H54 (cell line): ENCODE data around the gene RASGRF2.

ENCODE experiments used
- DNase-seq: peaks from one replicate; pipeline ENCODE4 v3.0.0; 2011; ENCODE audit warnings: low spot score, mixed read lengths; ENCODE audit not compliant: insufficient read length
- FAIRE-seq: peaks from 3 replicates; lab custom pipeline; 2011; peaks lifted over from hg19 to GRCh38; lab: Jason Lieb, UNC
- POLR2A ChIP-seq: IDR thresholded peaks from 2 replicates; pipeline ENCODE4 v1.6.1; 2011; ENCODE audit warnings: low read depth, mild to moderate bottlenecking, low read length

Gene RASGRF2

DNA sequence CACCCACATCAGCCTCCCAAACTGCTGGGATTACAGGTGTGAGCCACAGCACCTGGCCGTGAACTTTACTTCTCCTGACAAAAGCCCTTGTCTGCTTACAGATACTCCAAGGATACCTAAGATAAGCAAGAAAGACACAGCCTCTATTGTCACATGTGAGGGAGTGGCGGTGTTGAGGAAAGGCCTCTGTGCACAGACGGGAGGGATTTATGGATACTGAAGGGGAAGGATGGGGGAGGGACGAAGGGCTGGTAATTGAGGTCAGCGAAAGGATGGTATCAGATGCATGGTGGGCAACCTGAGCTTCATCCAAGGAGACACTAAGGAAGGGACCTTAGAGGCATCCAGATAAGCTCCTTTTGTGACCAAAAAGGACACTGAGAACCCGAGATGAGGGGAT is 206.3 kb downstream of the RASGRF2 start:
- TF ChIP-seq POLR2A = no peak
- FAIRE-seq (no peak), DNase-seq (no peak)

DNA sequence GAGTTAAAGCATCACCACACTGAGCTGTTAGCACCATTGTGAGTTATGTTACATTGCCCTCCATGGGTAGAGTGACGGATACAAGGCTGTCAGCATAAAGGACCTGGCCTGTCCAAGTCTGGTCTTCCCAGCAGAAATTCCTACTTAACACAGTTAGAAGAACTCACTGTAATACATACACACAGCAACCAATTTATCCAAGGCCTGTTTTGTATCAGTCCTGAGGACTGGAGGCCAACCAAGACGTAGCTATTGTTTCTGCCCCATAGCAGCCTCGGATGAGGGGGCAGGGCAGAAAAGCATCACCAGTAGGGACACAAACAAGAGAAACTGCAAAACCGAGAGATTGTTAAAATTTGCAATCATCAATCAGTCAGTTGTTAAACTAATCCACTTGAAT is 206.9 kb downstream of the RASGRF2 start:
- DNase-seq (no peak), FAIRE-seq (no peak)
- TF ChIP-seq POLR2A = no peak

DNA sequence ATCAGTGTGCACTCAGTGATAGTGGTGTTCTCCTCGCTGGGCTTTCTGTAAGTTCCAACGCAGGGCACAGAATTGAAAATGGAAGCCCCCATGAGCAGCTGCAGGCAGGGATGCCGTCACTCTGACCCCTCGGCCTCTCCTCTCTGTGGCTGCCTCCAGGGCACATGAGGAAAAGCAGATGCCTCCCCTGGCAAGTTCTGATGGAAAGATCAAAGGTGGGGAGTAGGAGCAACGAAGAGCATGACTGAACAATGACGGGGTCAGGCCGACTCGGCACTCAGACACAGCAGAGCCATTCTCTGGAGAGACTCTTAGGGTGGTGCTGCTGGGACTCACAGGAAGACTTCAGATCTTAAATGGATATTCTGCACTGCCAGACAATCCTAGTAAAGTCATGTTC is 207.4 kb downstream of the RASGRF2 start:
- no peak for FAIRE-seq
- DNase-seq = no peak
- TF ChIP-seq POLR2A = no peak

DNA sequence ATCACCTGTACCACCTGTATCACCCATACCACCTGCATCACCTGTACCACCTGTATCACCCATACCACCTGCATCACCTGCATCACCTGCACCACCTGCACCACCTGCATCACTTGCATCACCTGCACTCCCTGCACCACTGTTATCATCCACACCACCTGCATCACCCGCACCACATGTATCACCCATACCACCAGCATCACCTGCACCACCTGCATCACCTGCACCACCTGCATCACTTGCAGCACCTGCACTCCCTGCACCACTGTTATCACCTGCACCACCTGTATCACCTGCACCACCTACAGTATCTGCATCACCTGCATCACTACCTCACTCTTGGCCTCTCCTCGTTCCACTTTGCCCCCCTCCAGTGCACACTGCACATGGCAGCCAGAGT is 209.8 kb downstream of the RASGRF2 start:
- no peak for FAIRE-seq
- DNase-seq = no peak
- no peak for TF ChIP-seq POLR2A

DNA sequence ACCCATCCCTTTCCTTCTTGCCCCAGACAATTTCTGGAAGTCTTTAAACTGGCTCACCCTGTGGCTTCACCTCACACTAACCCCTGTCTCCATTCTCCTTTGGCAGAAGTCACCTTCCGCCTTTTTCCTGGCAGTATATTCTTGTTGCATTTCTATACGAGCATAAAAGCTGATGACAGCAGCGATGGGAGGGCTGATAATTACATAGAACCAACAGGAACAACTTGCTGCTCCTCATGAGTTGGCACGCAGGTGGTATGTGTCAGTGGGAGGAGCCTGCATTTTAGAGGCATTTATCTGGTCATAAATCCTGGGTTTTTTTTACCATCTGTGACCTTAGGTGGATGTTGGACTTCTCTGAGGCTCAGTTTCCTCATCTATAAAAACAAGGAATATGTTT is 211.6 kb downstream of the RASGRF2 start:
- no peak for FAIRE-seq
- no peak for DNase-seq
- no peak for TF ChIP-seq POLR2A

DNA sequence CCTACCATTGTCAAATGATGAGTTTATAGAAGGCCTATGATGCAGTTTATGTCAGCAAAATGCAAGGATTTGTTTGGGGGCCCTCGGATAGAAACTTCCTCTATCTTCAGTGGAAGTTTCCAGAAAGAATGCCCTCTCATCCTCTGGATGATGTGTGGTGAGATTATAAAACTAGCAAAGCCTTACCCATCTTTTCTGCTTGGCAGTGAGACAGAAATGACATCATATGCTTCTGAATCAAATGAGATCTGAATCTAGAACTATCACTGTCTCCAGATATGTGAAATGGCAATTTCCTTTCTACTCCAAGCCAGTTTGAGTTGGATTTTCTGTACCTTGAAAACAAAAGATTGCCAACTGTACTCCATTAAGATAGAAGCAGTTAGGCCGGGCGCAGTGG is 212.5 kb downstream of the RASGRF2 start:
- TF ChIP-seq POLR2A = no peak
- DNase-seq = no peak
- FAIRE-seq = no peak

DNA sequence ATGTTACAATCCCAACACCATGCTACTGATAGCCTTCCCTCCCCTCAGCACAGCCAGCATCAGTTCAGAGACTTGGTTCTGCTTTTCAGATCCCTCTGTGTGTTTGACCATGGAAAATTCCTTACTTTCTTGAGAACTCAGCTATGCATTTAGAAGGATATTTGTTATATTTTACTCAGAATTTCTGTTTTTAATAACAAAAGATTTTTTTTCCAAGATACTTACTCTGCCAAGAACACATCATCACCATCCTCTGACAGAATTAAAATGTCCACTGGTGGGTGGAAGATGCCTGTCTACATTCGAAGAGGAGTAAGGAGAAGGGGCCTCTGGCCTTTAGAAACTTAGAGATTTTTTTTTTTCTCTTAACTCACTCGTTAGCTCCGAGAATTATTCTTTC is 216.9 kb downstream of the RASGRF2 start:
- TF ChIP-seq POLR2A = no peak
- DNase-seq = no peak
- no peak for FAIRE-seq

DNA sequence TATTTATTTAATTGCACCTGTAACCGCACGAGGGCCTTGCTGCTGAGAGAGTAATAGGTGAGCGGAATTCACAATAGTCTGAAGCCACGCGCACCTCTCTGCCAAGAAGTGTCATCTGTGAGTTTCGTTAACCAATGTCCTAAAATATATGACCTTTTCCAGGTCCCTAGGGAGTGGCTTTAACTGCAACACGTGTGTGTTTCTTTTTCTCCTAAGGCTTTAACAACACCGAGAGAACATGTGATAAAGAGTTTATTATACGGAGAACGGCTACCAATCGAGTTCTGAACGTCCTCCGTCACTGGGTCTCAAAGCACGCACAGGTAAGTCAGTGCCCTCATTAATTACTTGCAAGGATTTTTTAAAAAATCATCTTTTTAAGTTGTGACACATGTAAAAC is 219.8 kb downstream of the RASGRF2 start:
- TF ChIP-seq POLR2A = no peak
- DNase-seq = no peak
- FAIRE-seq = no peak

DNA sequence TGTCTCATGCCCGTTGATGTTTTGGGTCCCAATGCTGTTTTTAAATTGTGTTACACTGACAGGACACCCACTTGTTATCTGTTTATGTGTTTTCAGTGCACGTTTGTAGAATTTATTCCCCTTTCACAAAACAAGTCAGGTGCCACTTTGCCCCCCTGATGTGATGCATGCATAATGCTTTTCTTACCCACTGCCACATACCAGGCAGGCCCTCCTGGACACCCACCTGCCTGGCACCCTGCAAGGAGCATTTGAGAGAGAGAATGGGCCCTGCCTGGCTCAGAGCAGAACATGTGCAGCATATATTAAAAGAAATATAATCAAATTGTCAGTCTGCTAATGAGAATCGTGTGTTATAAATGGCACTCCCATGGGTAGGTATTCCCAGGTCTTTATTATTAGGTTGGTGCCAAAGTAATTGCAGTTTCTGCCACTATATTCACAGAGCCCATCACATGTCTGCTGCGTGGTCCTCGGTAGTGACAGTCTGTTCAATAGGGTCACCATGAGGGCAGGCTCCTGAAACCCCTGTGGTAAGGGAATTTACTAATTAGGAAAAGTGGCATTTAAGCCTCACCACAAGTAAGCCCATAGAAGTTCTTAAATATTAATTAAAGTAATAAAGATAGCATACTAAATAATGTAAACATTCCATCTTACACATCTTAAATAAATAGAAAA is 220.8 kb downstream of the RASGRF2 start:
- TF ChIP-seq POLR2A = no peak
- DNase-seq (no peak), FAIRE-seq (no peak)

DNA sequence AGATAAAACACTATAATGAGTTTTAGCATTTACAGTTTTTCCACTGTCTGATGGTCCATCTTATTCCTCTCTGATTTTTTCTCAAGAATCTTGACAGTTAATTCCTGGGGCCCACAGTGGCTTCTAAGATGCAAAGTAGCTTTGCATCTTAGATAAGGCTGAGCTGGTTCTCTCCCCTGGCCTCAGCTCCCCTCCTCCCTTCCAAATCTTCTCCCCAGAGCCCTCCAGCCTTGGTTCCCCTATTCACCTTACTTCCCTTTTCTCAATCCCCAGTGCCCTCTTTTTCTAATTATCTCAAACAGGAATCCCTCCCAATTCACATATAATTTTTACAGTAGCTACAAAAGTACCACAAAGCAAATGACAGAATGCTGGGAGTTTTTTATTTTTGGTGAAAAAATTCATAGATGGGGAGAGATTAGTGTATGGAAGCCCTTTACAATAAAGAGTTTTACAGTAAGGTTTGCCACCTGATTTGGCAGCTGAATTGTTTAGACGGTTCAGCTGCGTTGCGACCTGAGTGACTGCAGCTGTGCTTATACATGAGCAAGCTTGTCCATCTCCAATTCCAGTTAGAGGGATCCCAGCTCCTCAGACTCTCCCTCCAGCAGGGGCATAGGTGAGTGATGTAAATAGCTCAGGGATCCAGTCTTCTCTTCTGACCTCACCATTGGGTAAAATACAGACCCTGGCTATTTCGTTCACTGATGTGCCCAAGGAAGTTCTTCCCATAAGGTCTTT is 221.6 kb downstream of the RASGRF2 start:
- no peak for TF ChIP-seq POLR2A

DNA sequence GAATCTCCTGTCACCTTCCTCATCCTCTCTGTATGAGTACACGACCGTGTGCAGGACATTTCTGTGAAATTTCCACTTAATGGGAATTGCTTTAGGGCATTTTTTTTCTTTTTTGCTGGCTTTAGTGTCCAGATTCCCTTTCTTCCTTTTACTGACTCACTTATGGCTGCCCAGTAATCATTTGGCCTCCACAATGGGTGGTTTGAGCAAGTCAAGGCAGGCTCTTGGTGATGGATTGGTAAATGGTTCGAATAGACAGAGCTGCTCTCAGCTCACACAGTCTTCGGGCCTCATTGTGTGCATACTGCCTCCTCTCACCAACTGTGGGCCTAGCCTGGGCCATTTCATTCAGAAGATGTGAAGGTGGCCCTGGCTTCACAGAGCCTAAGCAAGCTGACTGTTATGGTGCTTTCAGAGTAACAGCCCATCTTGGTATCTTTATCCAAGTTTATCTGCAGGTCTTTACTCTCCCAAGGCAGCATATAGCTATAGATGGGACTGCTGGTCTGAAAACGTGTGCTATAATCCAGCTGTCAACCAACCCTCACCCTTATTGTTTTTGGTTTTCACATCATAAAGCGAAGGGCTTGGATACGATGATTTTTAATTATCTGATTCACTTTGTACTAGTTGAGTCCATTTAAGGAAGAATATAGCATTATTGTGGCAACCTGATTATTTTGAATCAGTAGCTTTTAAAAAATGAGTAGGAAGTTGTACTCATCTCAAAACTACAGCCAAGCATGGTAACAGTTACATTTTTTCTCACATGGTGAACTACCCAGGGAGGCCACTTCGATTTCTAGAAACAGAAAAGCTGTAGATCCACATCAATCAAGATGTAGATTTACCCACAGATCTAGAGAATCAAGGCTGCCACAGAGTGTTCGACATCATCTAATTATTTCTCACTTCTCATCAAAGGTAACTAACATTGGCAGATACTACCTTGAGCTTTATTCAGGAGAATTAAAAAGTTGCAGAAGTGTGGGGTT is 222.5 kb downstream of the RASGRF2 start:
- FAIRE-seq (no peak), DNase-seq (no peak)
- no peak for TF ChIP-seq POLR2A

More for the DNA sequence above, 221.6 kb downstream of the RASGRF2 start:
- DNase-seq (no peak), FAIRE-seq (no peak)

DNA sequence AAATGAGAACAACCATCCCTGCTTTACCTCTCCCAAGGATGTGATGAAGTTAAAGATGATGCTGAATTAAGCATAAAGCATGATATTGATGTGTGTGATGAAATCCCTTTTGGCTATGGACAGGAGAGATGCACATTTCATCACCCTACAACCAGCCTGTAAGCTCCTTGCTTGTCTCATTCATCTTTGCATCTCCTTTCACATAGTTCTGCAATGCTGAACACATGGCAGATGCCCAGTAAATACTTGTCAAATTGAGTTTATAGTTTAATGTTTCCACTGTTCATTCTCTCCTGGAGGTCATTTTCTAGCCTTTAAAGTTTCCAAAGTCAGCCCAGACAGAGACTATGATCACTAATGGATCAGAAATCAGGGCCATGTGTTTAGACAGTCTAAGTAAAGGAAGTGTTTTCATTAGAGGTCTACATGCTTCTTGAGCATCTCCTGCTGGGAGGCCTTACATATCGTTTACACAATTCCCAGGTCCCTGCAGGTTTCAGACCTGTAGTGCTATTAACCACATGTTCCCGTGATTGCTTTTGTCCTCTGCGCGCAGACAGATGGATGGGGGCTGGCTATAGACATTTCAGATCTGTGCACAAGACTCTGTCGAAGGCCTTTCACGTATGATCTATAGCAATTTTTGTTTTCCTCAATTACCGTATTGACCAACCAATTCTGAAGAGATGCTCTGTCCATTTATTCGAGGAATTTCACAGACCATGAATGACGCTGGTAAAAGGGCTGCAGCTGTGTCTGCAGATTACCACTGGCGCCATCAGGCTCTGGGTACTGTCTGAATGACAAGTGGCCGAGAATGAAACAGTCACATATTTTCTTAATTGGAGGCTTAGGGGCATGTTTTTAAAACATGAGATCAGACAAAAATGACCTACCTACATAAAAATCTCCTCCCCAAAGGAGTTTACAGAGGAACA is 223.9 kb downstream of the RASGRF2 start:
- no peak for TF ChIP-seq POLR2A
- DNase-seq = no peak
- FAIRE-seq = no peak

DNA sequence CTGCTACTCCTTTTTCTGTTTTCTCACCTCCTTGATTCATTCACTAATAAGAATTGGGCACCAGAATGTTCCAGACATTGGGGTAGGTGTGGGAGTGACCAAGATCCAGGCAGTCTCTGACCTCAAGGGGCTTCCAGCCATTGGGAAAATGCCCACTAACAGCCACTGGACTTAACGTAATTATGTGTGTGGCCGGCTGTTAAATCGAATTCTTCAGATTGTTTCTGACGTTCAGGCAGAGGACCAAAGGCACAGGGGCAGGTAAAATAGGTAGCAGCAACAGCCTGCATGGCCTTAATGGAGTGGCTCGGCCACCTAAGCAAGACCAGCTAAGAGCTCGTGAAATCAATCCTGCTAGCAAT is 224.6 kb downstream of the RASGRF2 start:
- no peak for DNase-seq
- no peak for FAIRE-seq
- no peak for TF ChIP-seq POLR2A
